Stimulated activated CD4-positive, alpha-beta T cell treated with anti-CD3 and anti-CD28 coated beads, TNF-alpha, amount 100 ng/mL, for 48 hours (primary cell): Measurements from ENCODE around the gene SEC14L2.
A peak's percentile ranks its signal among the peaks of the same experiment; 100 is the strongest.
"Not testable (repeated sequence)": the region's sequence is repeated elsewhere in the genome, so short reads cannot be mapped to it uniquely, and the experiment has no call there.

Experiments used
- DNase-seq, 3 donors: peaks; one replicate each; pipeline ENCODE4 v3.0.0-alpha.2; 2020; ENCODE audit warnings: low read depth in 3 of 3

SEC14L2 gene

DNA sequence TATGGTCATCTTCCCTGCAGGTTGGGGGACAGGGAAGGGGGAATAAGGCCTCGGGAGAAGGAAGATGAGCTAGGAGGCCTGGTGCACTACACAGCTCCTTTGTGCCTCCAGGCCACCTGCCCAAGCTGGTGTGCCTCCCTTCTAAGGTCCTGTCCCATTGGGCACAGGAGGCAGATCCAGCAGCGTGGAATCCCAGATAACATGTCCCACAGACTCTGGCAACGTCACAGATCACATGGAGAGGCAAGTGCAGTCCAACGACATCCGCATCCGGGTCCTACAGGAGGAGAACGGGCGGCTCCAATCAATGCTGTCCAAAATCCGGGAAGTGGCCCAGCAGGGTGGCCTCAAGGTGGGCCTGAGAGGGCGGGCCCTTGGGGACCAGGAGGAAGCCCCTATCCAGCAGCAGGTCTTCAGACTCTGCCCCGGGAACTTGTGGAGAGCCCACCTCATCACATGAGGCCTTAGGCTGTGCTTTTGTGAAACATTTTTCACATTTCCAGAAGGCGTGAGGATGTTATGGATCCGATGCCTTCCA is 21.4 kb upstream of the SEC14L2 start:
- no peak for DNase-seq

DNA sequence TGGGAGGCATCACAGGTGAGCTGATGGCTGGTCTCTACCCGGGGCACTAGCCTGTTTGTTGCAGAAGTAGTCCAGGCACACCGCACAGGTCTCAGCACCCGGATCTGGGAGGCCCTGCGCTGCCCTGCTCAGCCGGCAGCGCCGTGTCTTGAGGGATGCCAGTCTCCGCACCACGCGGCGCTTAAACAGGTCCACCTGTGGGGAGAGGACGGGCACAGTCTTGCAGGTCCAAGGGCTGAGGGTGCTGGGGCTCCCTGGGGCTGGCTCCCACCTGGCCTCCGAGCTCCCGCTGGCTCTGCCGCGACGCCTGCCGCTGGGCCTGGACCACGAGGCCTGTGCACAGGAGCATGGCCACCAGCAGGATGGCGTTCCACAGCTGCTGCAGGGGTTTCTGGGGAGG is 16.8 kb upstream of the SEC14L2 start:
- DNase-seq = no peak

DNA sequence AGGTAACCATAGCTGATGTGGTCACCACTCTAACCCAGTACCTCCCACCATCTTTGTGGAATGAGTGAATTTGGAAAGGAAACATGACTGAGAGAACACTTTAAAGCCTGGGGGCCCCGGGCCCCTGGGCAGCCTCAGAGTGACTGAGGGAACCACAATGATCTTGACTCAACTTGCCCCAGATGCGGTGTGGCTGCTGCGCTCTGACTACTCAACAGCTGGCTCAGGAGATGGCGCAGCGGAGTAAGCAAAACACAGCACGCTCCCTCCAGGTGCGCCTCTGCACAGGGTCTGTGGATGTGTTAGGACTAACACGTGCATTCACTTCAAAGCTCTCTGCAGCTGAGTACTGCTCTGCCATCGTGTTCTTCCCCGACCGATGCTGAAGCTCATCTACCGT is 15.6 kb upstream of the SEC14L2 start:
- DNase-seq = no peak

DNA sequence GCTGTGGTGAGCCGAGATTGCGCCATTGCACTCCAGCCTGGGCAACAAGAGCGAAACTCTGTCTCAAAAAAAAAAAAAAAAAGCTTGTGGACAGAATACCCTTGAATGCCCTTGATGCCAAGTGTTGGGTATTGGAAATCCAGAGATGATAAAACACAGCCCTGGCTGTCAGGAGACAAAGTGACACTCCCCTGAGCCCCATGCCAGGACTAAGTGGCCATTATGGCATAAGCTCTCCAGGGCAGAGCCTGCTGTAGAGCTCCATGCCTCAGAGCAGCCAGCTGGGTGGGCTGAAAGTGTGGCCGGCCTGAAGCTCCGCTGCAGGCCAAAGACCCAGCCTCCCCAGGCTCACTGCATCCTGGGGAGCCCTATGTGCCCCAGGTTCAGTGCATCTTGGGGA is 14.5 kb upstream of the SEC14L2 start:
- no peak for DNase-seq

DNA sequence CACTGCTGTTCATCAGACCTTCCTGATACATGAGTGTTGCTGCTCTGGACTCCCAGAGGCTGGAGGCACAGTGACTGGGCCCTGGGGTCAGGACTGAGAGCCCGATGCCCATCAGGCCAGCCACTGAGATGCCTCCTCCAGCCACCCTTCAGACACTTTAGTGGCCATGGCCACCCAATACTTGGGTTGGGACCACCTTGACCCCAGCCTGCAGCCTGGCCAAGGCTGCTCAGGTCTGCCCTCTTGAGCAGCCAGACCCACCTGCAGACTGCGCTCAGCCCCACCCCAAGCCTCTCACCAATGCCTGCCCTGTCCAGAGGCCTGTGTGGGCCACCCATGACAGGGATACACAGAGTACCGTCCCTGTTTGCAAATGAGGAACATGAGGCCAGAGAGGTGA is 13.8 kb upstream of the SEC14L2 start:
- no peak for DNase-seq

DNA sequence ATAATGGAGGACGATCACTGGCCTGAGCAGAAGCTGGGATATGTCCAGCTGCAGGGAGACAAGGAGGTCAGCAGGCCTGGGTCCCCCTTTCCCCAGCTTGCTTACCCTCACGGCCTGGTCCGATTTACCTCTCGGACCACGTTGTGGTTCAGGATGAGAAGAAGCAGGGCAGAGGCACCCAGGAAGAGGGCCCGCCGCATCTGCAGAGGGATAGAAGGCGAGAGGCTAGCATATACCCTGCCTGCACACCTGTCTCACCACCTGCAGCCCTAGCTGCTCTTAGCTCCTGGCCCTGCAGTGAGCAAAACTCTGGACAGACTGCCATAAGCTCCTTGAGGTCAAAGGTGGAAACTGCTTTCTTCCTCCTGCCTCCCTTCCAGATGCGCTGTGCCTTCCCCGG is 10.9 kb upstream of the SEC14L2 start:
- no peak for DNase-seq

DNA sequence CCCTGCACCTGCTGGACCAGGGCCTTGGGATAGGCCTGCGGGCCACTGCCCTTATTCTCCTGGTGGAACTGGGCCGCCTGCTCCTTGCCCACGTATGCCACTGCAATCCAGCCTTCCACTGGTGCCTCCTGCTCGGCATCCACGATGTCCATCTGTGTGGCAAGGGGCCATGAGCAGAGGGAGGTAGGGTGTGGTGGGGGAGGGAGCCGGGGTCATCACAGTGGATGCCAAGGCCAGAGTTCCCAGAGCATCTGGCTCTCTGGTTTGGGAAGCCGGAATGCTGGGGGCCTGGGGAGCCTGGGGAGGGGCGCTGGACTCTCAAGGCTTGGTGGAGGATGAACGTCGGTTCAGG is 10.2 kb upstream of the SEC14L2 start:
- no peak for DNase-seq

DNA sequence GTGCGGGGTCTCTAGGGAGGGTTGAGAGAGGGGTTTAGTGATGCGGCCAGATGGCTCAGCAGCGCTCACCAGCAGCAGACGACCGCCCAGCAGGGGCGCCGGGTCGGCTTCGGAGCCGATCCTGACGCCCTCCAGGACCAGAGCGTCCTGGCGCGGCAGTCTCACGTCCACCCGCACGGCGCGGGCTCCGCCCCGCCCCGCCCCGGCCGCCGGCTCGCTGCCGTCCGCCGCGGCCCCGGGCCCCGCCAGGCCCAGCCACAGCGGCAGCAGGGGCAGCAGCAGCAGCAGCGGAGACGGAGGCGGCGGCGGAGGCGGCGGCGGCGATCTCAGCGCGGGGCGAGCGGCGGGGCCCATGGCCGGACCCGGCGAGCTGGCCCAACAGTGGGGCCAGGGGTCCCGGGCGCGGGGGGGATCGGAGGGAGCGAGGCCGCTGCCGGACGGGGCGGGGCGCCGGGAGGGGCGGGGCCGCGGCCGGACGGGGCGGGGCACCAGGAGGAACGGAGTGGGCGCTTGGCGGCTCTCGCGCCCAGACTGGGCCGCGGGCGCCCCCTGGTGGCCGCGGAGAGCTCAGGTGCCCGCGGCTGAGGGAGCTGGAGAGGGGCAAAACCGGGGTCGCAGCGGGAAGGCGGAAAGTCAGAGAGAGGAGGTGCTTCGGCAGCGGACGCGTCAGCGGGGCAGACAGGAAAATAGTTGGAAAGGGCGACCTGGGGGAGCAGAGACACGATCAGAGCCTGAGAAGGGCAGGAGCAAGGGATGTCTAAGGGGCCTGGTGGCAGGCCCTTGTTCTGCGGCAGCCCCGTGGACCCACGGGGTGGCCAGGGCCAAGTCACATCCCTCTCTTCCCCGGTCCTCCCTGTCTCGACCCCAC is 9.6 kb upstream of the SEC14L2 start, which contains the start of gene RNF215:
Gene RNF215 (minus strand): TSS at position 452 of the 868 bp plus-strand sequence. CDS start 98 bp downstream, at position 354.
- DNase-seq = peak; percentile 52 to 75 (median 72)

DNA sequence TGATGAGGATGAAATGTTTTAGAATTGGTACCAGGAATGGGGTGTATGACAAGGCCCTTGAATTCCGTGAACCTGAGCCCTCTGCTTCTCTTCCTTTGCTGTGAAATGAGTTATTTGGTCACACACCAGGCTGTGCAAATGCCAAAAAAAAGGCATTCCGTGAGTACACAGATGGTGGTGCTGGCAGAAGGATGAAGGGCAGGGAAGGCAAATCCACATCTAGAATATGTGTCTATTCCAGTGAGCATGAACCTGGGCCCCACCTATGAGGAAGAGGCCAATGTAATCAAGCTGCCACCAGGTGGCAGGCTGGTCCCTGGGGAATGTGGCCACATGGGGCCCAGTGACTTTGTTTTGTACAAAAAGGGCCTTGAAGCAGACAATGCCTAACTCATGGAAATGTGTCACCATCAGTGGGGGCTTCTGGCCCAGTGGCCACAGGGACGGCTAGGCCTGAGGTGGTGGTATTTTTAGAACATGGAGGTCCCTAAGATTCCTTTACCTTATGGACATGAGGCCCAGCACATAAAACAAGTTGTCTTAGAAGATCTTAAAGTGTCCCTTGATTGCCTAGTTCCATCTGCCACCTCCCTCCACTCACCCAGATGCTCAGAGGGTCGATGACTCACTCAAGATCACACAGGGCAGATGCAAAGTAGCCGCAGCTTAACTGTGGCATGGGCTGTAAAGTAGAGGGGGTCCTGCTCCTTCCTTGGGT is 5.7 kb upstream of the SEC14L2 start:
- DNase-seq = peak; percentile 66 to 71 (median 71)

DNA sequence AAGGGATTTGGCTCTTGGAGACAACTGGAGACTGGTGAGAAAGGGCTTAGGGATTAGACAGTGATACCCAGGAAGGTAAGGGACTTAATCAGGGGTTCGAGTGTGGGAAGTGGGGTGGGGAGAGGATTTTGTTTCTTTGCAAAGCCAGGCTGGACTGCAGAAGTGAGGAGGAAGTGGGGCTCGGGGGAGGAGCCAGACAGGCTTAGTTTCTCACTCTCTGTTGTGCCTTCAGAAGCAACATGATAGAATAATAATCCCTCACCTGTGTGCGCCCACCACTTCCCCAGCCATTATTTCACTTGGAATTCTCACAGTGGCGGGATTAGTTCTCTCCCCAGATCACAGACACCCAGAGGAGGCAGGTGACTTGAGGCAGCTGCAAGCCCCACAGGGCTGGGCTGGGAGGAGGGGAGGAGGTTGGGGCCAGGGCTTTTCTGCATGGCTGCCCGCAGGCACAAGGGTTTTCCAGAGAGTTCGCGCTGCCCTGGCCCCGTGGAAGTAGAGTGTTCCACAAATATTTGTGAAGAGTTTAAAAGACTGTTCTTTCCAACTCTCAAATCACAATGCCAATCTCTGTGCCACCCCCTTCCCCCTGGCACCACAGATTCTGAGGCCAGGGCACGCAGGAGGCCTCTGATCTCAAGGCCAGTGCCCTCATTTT is 4.0 kb upstream of the SEC14L2 start:
- DNase-seq = no peak

DNA sequence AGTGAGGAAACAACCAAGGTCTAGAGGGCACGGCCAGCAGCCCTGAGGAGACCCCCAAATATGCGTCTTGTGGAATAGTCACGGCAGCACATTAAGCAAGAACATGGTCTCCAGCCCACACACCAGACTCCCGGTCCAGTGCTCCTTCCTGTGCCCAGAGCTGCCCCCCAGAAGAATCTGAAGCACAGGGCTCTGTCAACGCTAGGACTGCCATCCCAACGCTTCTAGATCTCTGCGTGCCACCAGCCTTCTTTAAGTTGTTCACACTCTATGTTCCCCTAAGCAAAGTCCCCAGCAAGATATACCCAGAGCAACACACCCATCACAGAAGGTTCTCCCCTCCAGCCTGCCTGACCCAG is 3.5 kb upstream of the SEC14L2 start:
- no peak for DNase-seq

DNA sequence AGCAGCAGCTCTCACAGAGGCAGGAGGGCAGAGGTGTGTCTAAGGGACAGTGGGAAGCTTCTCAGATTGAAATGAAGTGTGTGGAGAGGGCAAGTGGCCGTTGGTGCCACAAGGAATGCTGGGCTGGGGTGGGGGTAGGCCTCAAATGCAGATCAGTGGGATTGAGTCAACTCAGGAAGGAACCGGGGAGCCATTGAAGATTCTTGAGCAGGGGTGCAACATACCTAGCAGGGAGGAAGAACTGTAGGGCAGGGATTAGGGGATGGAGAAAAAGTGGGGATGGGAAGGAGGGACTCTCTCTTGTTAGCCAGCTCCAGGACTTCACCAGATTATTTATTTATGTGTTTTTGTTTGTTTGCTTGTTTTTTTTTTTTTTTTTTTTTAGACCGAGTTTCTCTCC is 2.9 kb upstream of the SEC14L2 start:
- no peak for DNase-seq

DNA sequence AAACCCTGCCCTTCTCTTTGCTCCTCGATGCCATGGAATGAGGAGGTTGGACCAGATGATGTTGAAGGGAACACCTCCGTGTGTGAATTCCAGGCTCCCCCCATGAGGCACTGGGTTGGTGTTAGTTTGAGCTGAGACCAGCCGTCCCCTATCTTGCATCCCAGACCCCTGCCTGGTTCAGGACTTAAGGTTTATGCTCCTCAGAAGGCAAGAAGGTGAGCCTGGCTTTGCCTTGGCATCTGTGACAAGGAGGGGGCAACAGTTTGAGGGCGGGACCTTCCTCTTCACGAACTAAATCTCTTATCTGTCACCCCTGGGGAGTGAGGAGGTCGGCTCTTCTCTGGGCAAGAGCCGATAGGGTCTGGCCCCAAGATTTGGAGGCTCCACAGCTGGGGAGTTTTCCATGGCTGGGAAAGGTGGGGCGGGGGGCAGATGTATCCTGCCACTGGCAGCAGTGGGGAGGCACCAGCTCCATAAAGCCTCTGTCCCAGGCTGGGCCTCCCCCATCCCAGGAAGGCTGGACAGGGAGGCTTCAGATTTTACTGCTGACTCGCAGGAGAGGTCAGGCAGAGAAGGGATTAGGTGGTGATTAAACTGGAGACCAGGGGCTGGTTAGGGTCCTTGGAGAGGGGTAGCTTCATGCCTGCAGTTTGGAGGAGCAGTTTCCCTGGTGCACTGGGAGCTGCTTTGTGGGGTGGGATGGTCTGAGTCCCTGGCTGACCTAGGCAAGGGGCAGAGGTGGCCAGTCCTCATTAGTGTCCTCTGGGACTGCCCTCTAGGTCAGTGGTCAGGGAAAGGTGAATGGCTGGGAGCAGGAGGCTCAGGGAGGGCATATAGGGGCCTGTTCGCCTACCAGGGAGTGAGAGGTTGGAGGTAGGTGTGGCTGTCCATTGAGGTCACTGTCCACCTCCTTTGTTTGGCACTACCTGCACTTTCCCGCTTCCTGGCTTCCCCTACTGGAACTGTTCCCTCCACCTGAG is 1.1 kb downstream of the SEC14L2 start:
- DNase-seq = no peak

DNA sequence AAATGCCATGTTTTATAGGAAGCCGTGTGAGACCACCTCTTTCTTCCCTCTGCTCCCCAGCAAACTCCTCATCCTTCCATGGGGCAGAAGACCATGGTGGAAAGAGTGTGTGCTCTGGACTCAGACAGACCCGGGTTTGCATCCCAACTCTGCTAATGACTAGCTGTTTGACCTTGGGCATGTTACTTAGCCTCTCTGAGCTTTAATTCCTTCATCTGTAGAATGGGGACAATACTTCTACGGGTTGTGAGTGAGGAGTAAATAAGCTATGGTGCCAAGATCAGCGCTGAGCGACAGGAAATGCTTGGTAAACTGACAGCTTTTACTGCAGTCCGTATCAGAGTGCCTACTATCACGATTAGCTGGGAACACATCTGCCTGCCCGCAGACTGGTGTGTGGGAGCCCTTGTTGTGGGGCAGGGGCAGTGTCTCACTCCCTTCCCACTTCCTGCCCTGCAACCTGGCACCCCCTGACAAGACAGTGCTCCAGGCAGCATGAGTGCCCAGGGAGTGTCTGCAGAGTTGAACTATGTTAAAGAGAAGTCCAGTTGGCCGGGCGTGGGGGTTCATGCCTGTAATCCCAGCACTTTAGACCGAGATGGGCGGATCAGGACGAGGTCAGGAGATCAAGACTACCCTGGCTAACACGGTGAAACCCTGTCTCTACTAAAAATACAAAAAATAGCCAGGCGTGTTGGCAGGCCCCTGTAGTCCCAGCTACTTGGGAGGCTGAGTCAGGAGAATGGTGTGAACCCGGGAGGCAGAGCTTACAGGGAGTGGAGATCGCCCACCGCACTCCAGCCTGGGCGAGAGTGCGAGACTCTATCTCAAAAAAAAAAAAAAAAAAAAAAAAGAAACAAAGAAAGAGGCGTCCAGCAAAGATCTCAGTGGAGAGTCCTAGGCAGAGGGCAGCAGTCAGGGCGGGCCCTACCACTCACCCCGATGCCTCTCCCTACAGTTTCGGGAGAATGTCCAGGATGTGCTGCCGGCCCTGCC is 2.2 kb downstream of the SEC14L2 start:
- no peak for DNase-seq

DNA sequence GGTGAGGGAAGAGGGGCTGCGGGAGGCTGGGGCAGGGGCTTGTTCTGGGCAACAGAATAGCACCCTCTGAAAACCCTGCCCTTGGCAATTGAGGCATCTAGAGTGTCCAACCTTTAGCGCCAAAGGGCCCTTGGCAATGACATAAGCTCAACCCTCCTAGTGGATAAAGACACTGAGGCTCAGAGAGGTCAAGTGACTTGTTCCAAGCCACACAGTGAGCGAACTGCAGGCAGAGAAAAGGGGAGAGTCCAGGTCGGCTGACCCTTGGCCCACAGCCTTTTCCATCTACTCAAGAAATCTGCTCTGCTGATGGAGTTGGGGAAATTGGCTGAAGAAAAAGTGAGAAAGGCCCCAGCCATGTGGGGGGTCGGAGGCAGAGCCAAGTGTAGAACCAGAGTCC is 2.9 kb downstream of the SEC14L2 start:
- no peak for DNase-seq

DNA sequence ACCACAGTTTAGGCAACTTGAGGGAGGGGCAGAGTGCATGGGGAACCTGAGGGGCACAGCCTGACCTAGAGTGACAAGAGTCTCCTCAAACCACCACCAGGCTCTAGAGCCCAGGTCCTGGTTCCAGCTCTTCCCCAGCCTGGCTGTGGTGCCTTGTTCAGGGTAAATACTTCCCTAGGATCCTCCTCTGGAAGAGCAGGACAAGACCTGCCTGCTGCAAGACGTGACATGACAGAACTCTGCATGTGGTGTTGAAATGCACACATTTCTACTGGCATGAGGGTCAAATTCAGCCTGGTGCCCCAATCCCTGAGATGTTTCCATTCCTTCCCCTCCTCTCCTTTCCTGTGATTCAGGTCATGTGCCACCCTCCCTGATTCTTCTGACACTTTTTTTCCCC is 3.3 kb downstream of the SEC14L2 start:
- DNase-seq = no peak

DNA sequence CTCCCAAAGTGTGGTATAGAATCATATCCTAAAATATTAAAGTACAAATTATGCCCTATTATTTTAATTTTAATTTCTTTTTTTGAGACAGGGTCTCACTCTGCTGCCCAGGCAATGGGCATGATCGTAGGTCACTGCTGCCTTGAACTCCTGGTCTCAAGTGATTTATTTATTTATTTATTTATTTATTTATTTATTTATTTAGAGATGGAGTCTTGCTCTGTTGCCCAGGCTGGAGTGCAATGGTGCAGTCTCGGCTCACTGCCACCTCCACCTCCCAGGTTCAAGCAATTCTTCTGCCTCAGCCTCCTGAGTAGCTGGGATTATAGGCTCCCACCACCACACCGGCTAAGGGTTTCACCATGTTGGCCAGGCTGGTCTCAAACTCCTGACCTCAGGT is 4.2 kb downstream of the SEC14L2 start:
- DNase-seq = not testable (repeated sequence)

DNA sequence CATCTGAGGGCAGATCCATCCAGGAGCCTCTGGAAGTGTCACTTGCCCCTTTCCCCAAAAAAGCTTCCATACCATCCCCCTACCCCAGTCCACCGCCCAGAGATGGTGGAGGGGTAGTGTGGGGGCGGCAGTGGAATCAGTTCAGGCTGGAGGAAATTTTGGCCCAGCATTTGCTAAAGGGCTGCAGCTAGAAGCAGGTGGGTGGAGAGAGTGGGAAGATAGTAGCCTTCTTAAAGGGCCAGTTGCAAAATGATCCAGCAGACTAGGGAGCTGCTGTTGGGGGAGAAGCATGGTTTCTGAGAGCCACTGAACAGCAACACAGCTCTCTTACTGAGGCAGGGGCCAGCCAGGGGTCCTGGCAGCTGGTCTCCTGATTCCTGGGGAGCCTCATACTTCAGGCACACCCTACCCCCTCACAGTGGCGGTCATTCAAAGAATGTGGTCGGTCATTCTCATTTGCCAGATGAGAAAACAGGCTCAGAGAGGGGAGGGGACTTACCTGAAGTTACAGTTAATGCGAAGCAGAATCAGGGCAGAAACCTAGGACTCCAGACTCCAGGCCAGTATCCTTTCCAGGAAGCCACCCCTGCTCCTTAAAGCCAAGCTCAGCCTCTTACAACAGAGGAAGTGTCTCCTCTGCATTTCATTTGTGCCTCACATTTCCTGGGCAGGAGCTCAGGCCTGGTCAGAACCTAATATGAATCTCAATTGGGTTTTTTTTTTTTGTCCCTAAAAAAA is 5.4 kb downstream of the SEC14L2 start:
- no peak for DNase-seq

DNA sequence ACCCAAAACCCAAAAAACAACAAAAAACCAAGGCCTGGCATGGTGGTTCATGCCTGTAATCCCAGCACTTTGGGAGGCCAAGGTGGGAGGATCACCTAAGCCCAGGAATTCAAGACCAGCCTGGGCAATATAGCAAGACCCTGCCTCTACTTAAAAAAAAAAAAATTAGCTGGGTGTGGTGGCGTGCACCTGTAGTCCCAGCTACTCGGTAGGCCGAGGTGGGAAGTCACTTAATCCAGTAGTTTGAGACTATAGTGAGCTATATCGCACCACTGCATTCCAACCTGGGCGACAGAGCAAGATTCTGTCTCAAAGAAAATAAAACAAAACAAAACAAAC is 5.9 kb downstream of the SEC14L2 start:
- DNase-seq = not testable (repeated sequence)
